ENCODE data around the gene NEIL1. TPM values are rescaled to one million over a fixed set of nuclear protein-coding genes. Genes with fewer than 3 reads are reported as not detected.
"Not testable (repeated sequence)": the region's sequence is repeated elsewhere in the genome, so short reads cannot be mapped to it uniquely, and the experiment has no call there.

Gene NEIL1
- total RNA-seq, result 10 to 100 TPM; 11.6 to 11.7 TPM

DNA sequence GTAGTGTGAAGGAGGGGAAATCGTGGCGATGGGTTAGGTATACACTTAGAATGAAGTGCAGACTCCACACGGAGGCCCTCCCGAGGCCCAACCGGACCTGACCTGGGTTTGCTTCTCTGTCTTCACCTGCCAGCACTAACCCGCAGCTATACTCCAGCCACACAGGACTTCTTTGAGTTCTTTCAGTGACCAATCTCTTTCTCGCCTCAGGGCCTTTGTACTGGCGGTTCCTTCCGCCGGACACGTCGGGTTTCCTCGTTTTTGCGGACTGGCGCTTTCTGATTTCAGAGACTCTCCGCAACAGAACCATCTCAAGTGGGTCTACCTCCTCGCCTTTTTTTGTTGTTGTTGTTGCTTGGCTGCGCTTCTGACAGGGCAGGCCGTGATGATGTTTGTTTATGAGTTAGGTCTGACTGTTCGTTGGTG, at the start of gene NEIL1:
Gene NEIL1 (plus strand): TSS at position 244 of the 426 bp plus-strand sequence. CDS start 1,867 bp downstream, outside the sequence.
- peaks cover 18% of the 10 kb centered on the region for H3K9me3 Mint-ChIP-seq
- ChIA-PET POLR2A (interaction anchor here (2.3 to 11.3 kb wide), 2 partner anchors 13 to 21 kb away, joined by 7 to 81 read pairs; partner anchors contain the start of gene MAN2C1), CTCF (interaction anchor here (1.0 kb wide), 1 partner anchor 21 kb away, joined by 4 read pairs; the partner anchor contains the start of gene MAN2C1)
- peak within 1 kb of the TSS; percentile 76 for H3K4me3 Mint-ChIP-seq
- H3K4me1 Mint-ChIP-seq (ENCODE audit: low read depth), result peaks cover 28% of the 10 kb centered on the region
- peaks cover 25% of the 10 kb centered on the region for H3K36me3 Mint-ChIP-seq (ENCODE audit: low read depth)
- no peak for TF ChIP-seq CTCF (IDR thresholded peaks at IDR 0.05)
- H3K27ac Mint-ChIP-seq, result peak within 1 kb of the TSS; percentile 62
- ATAC-seq (no peak), DNase-seq (no peak)
- peaks cover 1% of the 10 kb centered on the region for H3K27me3 Mint-ChIP-seq
- intact Hi-C loops (cut with micrococcal nuclease), result no loop called here

DNA sequence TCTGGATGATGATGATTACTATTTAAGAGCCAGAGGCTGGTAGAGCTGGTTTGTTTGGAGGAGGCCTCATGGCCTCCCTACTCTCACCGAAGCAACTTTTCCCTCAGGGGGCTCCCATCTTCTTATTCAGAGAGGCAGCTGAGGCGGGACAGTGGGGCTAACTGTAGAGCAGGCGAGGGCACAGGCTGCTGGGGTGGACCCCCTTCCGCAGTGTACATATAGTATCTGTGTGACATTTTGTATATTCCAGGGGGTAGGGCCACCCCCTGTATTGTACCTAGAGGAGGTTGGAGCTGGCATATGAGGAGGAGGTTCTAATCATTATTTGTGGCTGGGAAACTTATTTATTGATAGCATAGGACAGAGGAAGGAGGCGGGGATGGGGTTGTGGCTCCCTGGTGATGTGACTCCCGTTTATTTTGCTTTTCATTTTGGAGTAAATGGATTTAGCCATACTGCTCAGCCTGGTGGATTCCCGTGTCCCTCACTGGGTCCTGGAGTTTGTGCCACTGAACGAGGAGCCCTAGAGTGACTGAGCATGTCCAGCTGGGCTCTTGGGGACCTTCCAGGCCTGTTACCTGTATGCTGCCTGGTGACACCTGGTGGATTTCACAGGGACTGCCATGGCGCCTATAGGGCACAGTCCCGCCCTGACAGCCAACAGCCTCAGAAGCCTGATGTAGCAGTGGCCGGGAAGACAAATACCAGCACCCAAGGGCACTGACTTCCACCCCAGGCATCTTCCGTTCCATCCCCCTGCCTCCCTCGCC, 48.1 kb upstream of the NEIL1 start:
- TF ChIP-seq CTCF (IDR thresholded peaks at IDR 0.05), result peak; percentile 36
- H3K27me3 Mint-ChIP-seq; H3K27ac Mint-ChIP-seq; H3K4me3 Mint-ChIP-seq; H3K36me3 Mint-ChIP-seq (ENCODE audit: low read depth); DNase-seq; CTCF ChIA-PET; intact Hi-C loops (cut with micrococcal nuclease); POLR2A ChIA-PET; H3K9me3 Mint-ChIP-seq; H3K4me1 Mint-ChIP-seq (ENCODE audit: low read depth): not testable (repeated sequence)
- peak; percentile 98 for ATAC-seq

DNA sequence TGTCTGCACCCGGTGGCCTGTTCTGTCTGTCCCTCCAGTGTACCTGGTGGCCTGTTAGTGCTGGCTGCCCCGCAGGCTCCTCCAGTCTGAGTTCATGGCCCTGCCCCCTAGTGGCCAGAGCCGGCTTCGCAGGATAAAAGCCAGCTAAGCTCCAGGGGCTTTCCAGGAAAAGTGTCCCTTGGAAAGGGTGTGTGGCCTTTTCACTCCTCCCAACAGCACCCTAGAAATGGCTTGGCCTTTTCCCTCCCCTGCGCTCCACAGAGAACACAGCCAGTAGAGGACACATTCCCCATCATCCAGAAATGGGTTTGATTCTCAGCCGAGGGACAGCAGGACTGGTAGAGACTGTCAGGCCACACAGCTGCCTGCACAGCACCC, 47.5 kb upstream of the NEIL1 start:
- ATAC-seq (peak; percentile 98), DNase-seq (peak; percentile 76)
- CTCF ChIA-PET; H3K27ac Mint-ChIP-seq; H3K9me3 Mint-ChIP-seq; intact Hi-C loops (cut with micrococcal nuclease); H3K4me3 Mint-ChIP-seq; H3K36me3 Mint-ChIP-seq (ENCODE audit: low read depth); H3K4me1 Mint-ChIP-seq (ENCODE audit: low read depth); H3K27me3 Mint-ChIP-seq; POLR2A ChIA-PET: not testable (repeated sequence)
- peak; percentile 53 for TF ChIP-seq CTCF (IDR thresholded peaks at IDR 0.05)

GRCh38 chr15:75300026-75300425, 46.8 kb upstream of the NEIL1 start:
- H3K9me3 Mint-ChIP-seq; intact Hi-C loops (cut with micrococcal nuclease); H3K27ac Mint-ChIP-seq; H3K27me3 Mint-ChIP-seq; H3K4me1 Mint-ChIP-seq (ENCODE audit: low read depth); H3K36me3 Mint-ChIP-seq (ENCODE audit: low read depth); ATAC-seq; H3K4me3 Mint-ChIP-seq; DNase-seq; POLR2A ChIA-PET: not testable (repeated sequence)
- CTCF ChIA-PET, result interaction anchor here (0.6 kb wide), 1 partner anchor 316 kb away, joined by 3 read pairs; no protein-coding TSS in a partner anchor

GRCh38 chr15:75302318-75302717, 44.5 kb upstream of the NEIL1 start:
- POLR2A ChIA-PET, result no interaction called here
- no peaks in the 10 kb centered on the region for H3K4me1 Mint-ChIP-seq (ENCODE audit: low read depth)
- intact Hi-C loops (cut with micrococcal nuclease), result no loop called here
- CTCF ChIA-PET, result no interaction called here
- H3K36me3 Mint-ChIP-seq (ENCODE audit: low read depth), result no peaks in the 10 kb centered on the region
- no peak overlapping the region for H3K4me3 Mint-ChIP-seq
- DNase-seq (no peak), ATAC-seq (no peak)
- H3K9me3 Mint-ChIP-seq, result no peaks in the 10 kb centered on the region
- no peak for TF ChIP-seq CTCF (IDR thresholded peaks at IDR 0.05)
- H3K27me3 Mint-ChIP-seq, result peaks cover 7% of the 10 kb centered on the region
- no peak overlapping the region for H3K27ac Mint-ChIP-seq

DNA sequence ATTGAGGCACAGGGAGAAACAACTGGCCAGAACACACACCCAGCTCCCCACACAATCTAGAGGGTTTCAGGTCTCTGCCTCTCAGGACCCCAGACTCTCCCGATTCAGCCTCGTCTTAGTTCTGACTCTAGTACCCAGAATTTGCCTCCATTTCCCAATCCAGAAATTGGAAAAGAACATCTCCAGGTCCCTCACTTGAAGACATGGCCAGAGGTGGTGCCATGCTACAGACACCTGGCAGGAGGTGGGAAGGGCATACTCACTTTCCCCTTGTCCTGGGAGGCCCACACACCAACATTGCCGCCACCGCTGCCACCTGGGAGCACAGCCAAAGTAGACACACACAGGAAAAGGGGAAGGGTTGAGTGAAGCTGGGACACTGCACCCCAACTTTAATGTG, 44.1 kb upstream of the NEIL1 start:
- POLR2A ChIA-PET; H3K4me1 Mint-ChIP-seq (ENCODE audit: low read depth); H3K27me3 Mint-ChIP-seq; H3K9me3 Mint-ChIP-seq; H3K36me3 Mint-ChIP-seq (ENCODE audit: low read depth); intact Hi-C loops (cut with micrococcal nuclease); DNase-seq; CTCF ChIA-PET; H3K4me3 Mint-ChIP-seq; ATAC-seq; H3K27ac Mint-ChIP-seq: not testable (repeated sequence)

Data from activated CD8-positive, alpha-beta T cell treated with anti-CD3 and anti-CD28 coated beads for 36 hours (primary cell).